ENCODE results near the gene SERP2.

GRCh38 chr13:44397766-44398223 is 24.2 kb downstream of the SERP2 start:
- TF ChIP-seq EZH2 (IDR thresholded peaks at IDR 0.05; ENCODE audit: low read length, unreplicated experiment) (no peak), CTCF (conservative IDR thresholded peaks at IDR 0.05; ENCODE audit: low read depth, low read length) (no peak)

Measured in PC-3 (cell line).